PFSK-1 (cell line): ENCODE data around the gene TNFSF4.

ENCODE experiments used
- POLR2AphosphoS5 ChIP-seq: IDR thresholded peaks from 2 replicates; pipeline ENCODE4 v1.6.1; 2012; ENCODE audit warnings: low read depth, mild to moderate bottlenecking, control low read depth, low read length, moderate library complexity
- TF ChIP-seq, protein P1 (sequence below), 2 experiments: IDR thresholded peaks; 2 replicates each; pipeline versions ENCODE4 v1.6.1 to v1.8.0; 2011 to 2012; ENCODE audit warnings: low read depth in 2 of 2, low read length in 2 of 2, control low read depth in 1 of 2, inconsistent platforms in 1 of 2, mild to moderate bottlenecking in 1 of 2, moderate library complexity in 1 of 2; ENCODE audit not compliant: insufficient read depth in 1 of 2

GRCh38 chr1:173175514-173176145 lies 31.5 kb downstream of the TNFSF4 start:
- no peak for TF ChIP-seq POLR2AphosphoS5
- TF ChIP-seq, protein P1, sequence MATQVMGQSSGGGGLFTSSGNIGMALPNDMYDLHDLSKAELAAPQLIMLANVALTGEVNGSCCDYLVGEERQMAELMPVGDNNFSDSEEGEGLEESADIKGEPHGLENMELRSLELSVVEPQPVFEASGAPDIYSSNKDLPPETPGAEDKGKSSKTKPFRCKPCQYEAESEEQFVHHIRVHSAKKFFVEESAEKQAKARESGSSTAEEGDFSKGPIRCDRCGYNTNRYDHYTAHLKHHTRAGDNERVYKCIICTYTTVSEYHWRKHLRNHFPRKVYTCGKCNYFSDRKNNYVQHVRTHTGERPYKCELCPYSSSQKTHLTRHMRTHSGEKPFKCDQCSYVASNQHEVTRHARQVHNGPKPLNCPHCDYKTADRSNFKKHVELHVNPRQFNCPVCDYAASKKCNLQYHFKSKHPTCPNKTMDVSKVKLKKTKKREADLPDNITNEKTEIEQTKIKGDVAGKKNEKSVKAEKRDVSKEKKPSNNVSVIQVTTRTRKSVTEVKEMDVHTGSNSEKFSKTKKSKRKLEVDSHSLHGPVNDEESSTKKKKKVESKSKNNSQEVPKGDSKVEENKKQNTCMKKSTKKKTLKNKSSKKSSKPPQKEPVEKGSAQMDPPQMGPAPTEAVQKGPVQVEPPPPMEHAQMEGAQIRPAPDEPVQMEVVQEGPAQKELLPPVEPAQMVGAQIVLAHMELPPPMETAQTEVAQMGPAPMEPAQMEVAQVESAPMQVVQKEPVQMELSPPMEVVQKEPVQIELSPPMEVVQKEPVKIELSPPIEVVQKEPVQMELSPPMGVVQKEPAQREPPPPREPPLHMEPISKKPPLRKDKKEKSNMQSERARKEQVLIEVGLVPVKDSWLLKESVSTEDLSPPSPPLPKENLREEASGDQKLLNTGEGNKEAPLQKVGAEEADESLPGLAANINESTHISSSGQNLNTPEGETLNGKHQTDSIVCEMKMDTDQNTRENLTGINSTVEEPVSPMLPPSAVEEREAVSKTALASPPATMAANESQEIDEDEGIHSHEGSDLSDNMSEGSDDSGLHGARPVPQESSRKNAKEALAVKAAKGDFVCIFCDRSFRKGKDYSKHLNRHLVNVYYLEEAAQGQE (IDR thresholded peaks at IDR 0.05; ENCODE audit: insufficient read depth in 1 of 2, low read depth in 2 of 2, low read length in 2 of 2) = no peak
